ENCODE results near the gene MTMR12. TPM values are rescaled to one million over a fixed set of nuclear protein-coding genes. Genes with fewer than 3 reads are reported as not detected.

The MTMR12 gene
- total RNA-seq, 1 donor from 2014 or later = 36.3 TPM

GRCh38 chr5:32320576-32320975, 7.8 kb upstream of the MTMR12 start:
- no peak for DNase-seq
- ATAC-seq (ENCODE audit: low read depth) = no peak
- no peak for TF ChIP-seq CTCF (IDR thresholded peaks at IDR 0.05)
- Mint-ChIP-seq H3K4me3 (no peak overlapping the region), H3K9me3 (peaks cover 5% of the 10 kb centered on the region), H3K27me3 (no peaks in the 10 kb centered on the region), H3K36me3 (ENCODE audit: low read depth) (peaks cover 4% of the 10 kb centered on the region), H3K4me1 (no peaks in the 10 kb centered on the region), H3K27ac (no peak overlapping the region)
- intact Hi-C loops (cut with micrococcal nuclease) = no loop called here
- ChIA-PET CTCF (no interaction called here), POLR2A (interaction anchor here (0.7 kb wide), 1 partner anchor 109 kb away, joined by 6 read pairs; no protein-coding TSS in a partner anchor)

- DNase-seq = no peak
- no peak for ATAC-seq (ENCODE audit: low read depth)
- H3K4me3 Mint-ChIP-seq = no peak overlapping the region
- no peak overlapping the region for H3K27ac Mint-ChIP-seq
- intact Hi-C loops (cut with micrococcal nuclease) = loop anchor here (10.0 kb wide), 1 partner anchor 1125 kb away; the partner anchor contains the start of gene TARS1
- peaks cover 5% of the 10 kb centered on the region for H3K9me3 Mint-ChIP-seq
- POLR2A ChIA-PET = no interaction called here
- no peaks in the 10 kb centered on the region for H3K27me3 Mint-ChIP-seq
- TF ChIP-seq CTCF (IDR thresholded peaks at IDR 0.05) = no peak
- H3K4me1 Mint-ChIP-seq = no peaks in the 10 kb centered on the region
- CTCF ChIA-PET = no interaction called here
- H3K36me3 Mint-ChIP-seq (ENCODE audit: low read depth) = peaks cover 4% of the 10 kb centered on the region
These were observed 7.3 kb upstream of the MTMR12 start for GRCh38 chr5:32319926-32320543.

GRCh38 chr5:32319392-32319791, 6.7 kb upstream of the MTMR12 start:
- no peak for ATAC-seq (ENCODE audit: low read depth)
- intact Hi-C loops (cut with micrococcal nuclease) = loop anchor here (10.0 kb wide), 1 partner anchor 1125 kb away; the partner anchor contains the start of gene TARS1
- DNase-seq = no peak
- Mint-ChIP-seq H3K4me3 (no peak overlapping the region), H3K27ac (no peak overlapping the region), H3K4me1 (no peaks in the 10 kb centered on the region), H3K9me3 (peaks cover 5% of the 10 kb centered on the region), H3K27me3 (no peaks in the 10 kb centered on the region), H3K36me3 (ENCODE audit: low read depth) (peaks cover 4% of the 10 kb centered on the region)
- ChIA-PET POLR2A (no interaction called here), CTCF (interaction anchor here (1.0 kb wide), 1 partner anchor 10 kb away, joined by 6 read pairs; no protein-coding TSS in a partner anchor)
- TF ChIP-seq CTCF (IDR thresholded peaks at IDR 0.05) = no peak

GRCh38 chr5:32317041-32317440, 4.3 kb upstream of the MTMR12 start:
- Mint-ChIP-seq H3K4me1 (peaks cover 4% of the 10 kb centered on the region), H3K27me3 (no peaks in the 10 kb centered on the region), H3K36me3 (ENCODE audit: low read depth) (peaks cover 6% of the 10 kb centered on the region), H3K4me3 (no peak overlapping the region), H3K9me3 (peaks cover 5% of the 10 kb centered on the region), H3K27ac (no peak overlapping the region)
- ChIA-PET CTCF (no interaction called here), POLR2A (no interaction called here)
- DNase-seq (no peak), ATAC-seq (ENCODE audit: low read depth) (no peak)
- intact Hi-C loops (cut with micrococcal nuclease) = loop anchor here (10.0 kb wide), 1 partner anchor 1128 kb away; the partner anchor contains the start of gene TARS1
- TF ChIP-seq CTCF (IDR thresholded peaks at IDR 0.05) = no peak

- intact Hi-C loops (cut with micrococcal nuclease) = loop anchor here (10.0 kb wide), 1 partner anchor 1129 kb away; the partner anchor contains the start of gene TARS1
- ATAC-seq (ENCODE audit: low read depth) = no peak
- POLR2A ChIA-PET = no interaction called here
- H3K4me3 Mint-ChIP-seq = no peak overlapping the region
- H3K9me3 Mint-ChIP-seq = no peaks in the 10 kb centered on the region
- H3K4me1 Mint-ChIP-seq = peaks cover 19% of the 10 kb centered on the region
- H3K27ac Mint-ChIP-seq = no peak overlapping the region
- no peaks in the 10 kb centered on the region for H3K27me3 Mint-ChIP-seq
- CTCF ChIA-PET = no interaction called here
- peaks cover 5% of the 10 kb centered on the region for H3K36me3 Mint-ChIP-seq (ENCODE audit: low read depth)
- TF ChIP-seq CTCF (IDR thresholded peaks at IDR 0.05) = no peak
- no peak for DNase-seq
These were observed 2.7 kb upstream of the MTMR12 start for GRCh38 chr5:32315221-32316014.

Measured in activated B cell treated with CpG ODN at 0.5 μM for 24 hours (primary cell).